K562 (cell line): ENCODE measurements around the gene GSS. TPM values are rescaled to one million over a fixed set of nuclear protein-coding genes. Genes with fewer than 3 reads are reported as not detected.

Experiments
- ATAC-seq: fragments of 200-7000 bp; cut with Tn5 transposase; 3 replicates; pipeline ENCODE4 v1.9.1; 2020; ENCODE audit warnings: moderate library complexity
- BruUV-seq: library from RNA; stranded (reverse); fragments of 400-500 nt; replicated peaks from 2 replicates; lab custom pipeline; 2021; lab: Mats Ljungman, UMichigan
- CTCF ChIA-PET: fragments of 300-600 bp; formaldehyde crosslinking; extraction: SDS; loops from one replicate; lab custom pipeline; 2021; ENCODE audit warnings: low intra/inter-chr PET ratio; lab: Yijun Ruan, JAX
- POLR2A ChIA-PET: fragments of 300-600, 350-650 bp; sonication (Branson Sonifier 250); formaldehyde crosslinking; extraction: SDS; loops from one replicate; lab custom pipeline; 2021; ENCODE audit warnings: antibody characterized with exemption, inconsistent platforms; lab: Yijun Ruan, JAX
- DNase-seq, 4 experiments: peaks; one replicate each; pipeline versions ENCODE4 v3.0.0 to v3.0.0-alpha.2; 2011 to 2018; ENCODE audit warnings: low spot score in 3 of 4, mixed read lengths in 3 of 4; ENCODE audit errors: extremely low read depth in 1 of 4
- FAIRE-seq: peaks from 2 replicates; lab custom pipeline; 2011; peaks lifted over from hg19 to GRCh38; lab: Jason Lieb, UNC
- H2AFZ ChIP-seq: 2 replicates; pipeline ENCODE4 v1.6.0; 2011; ENCODE audit warnings: low read depth, low read length, control low read depth, inconsistent platforms
- H3K27ac ChIP-seq: fragments of 200-600 bp; 3 replicates; pipeline ENCODE4 v1.8.0; 2011; ENCODE audit warnings: low read depth, mild to moderate bottlenecking, control low read depth, inconsistent platforms, low read length, moderate library complexity, mixed read lengths; ENCODE audit errors: extremely low read depth
- H3K27me3 ChIP-seq, 2 experiments: fragments of 300-600 bp in 1 of 2; 2 replicates in 1 of 2; 3 replicates in 1 of 2; pipeline versions ENCODE4 v1.6.0 to v1.8.0; 2011; ENCODE audit warnings: inconsistent platforms in 2 of 2, low read length in 2 of 2, mild to moderate bottlenecking in 1 of 2, mixed read lengths in 1 of 2, moderate library complexity in 1 of 2; ENCODE audit not compliant: control insufficient read depth in 2 of 2, insufficient read depth in 2 of 2
- H3K36me3 ChIP-seq: fragments of 300-600 bp; 3 replicates; pipeline ENCODE4 v1.8.0; 2011; ENCODE audit warnings: mild to moderate bottlenecking, low read length, inconsistent platforms; ENCODE audit not compliant: control insufficient read depth, insufficient read depth
- H3K4me1 ChIP-seq, 2 experiments: fragments of 200-600 bp in 1 of 2; replicated peaks in 1 of 2; 2 replicates in 1 of 2; 3 replicates in 1 of 2; pipeline versions ENCODE4 v1.5.1 to v1.8.0; 2011; ENCODE audit warnings: inconsistent platforms in 2 of 2, low read length in 2 of 2, mild to moderate bottlenecking in 1 of 2, mixed read lengths in 1 of 2, moderate library complexity in 1 of 2; ENCODE audit not compliant: control insufficient read depth in 2 of 2, insufficient read depth in 2 of 2
- H3K4me2 ChIP-seq: 2 replicates; pipeline ENCODE4 v1.6.1; 2011; ENCODE audit warnings: low read length, control low read depth, inconsistent platforms, mixed read lengths; ENCODE audit not compliant: insufficient read depth
- H3K4me3 ChIP-seq: fragments of 200-600 bp; sonication (generic), shearing (Covaris generic); 2 replicates; pipeline ENCODE4 v1.5.1; 2016; ENCODE audit warnings: control low read depth, inconsistent platforms
- H3K79me2 ChIP-seq: fragments of 200-600 bp; 3 replicates; pipeline ENCODE4 v1.8.0; 2011; ENCODE audit warnings: low read length, inconsistent platforms; ENCODE audit not compliant: control insufficient read depth, insufficient read depth
- H3K9ac ChIP-seq, 2 experiments: 2 replicates each; pipeline versions ENCODE4 v1.6.0 to v1.6.1; 2011; ENCODE audit warnings: low read depth in 2 of 2, low read length in 2 of 2, control low read depth in 1 of 2, inconsistent platforms in 1 of 2, mild to moderate bottlenecking in 1 of 2, mixed read lengths in 1 of 2; ENCODE audit not compliant: insufficient read depth in 1 of 2
- H3K9me1 ChIP-seq: one replicate; pipeline ENCODE4 v1.6.0; 2011; ENCODE audit warnings: inconsistent platforms, mild to moderate bottlenecking, low read length, moderate library complexity; ENCODE audit not compliant: control insufficient read depth, insufficient read depth
- H3K9me3 ChIP-seq: replicated peaks from 2 replicates; pipeline ENCODE4 v1.5.1; 2011; ENCODE audit warnings: low read depth, low read length, inconsistent platforms; ENCODE audit not compliant: control insufficient read depth, insufficient read depth
- H4K20me1 ChIP-seq: replicated peaks from 2 replicates; pipeline ENCODE4 v1.6.1; 2011; ENCODE audit warnings: low read length, inconsistent platforms, mixed read lengths; ENCODE audit not compliant: control insufficient read depth, insufficient read depth
- BRF1 ChIP-seq: IDR thresholded peaks from 3 replicates; pipeline ENCODE4 v1.6.1; 2011; ENCODE audit warnings: borderline replicate concordance, mild to moderate bottlenecking; ENCODE audit not compliant: insufficient read length; ENCODE audit errors: extremely low read depth
- POLR2H ChIP-seq: IDR thresholded peaks from 2 replicates; pipeline ENCODE4 v1.6.1; 2016; ENCODE audit warnings: missing genetic modification characterization, low read depth, mild to moderate bottlenecking, control low read depth, missing compliant biosample characterization, moderate library complexity
- SUPT5H ChIP-seq: fragments of 450-650 bp; IDR thresholded peaks from 2 replicates; pipeline ENCODE4 v1.6.1; 2016
- ZNF592 ChIP-seq: fragments of 450-650 bp; IDR thresholded peaks from 2 replicates; pipeline ENCODE4 v1.6.1; 2017; ENCODE audit warnings: antibody characterized with exemption, mild to moderate bottlenecking
- ZNF740 ChIP-seq, 3 experiments: fragments of 200-800 bp in 1 of 3; sonication (Bioruptor generic) in 1 of 3; sonication (generic) in 1 of 3; formaldehyde crosslinking in 1 of 3; IDR thresholded peaks; 2 replicates each; pipeline versions ENCODE4 v1.6.1 to v1.8.0; 2016 to 2022; ENCODE audit warnings: mild to moderate bottlenecking in 2 of 3, missing compliant biosample characterization in 2 of 3, missing genetic modification characterization in 2 of 3, missing genetic modification reagents in 1 of 3
- WGBS: fragments of 100-300 bp; shearing (Covaris generic); methylation state at CpG from one replicate; pipeline ENCODE4 v1.1.6; 2016; ENCODE audit warnings: low coverage, mixed read lengths; ENCODE audit not compliant: insufficient coverage; ENCODE audit errors: missing lambda C conversion rate; 5-methylcytosine and 5-hydroxymethylcytosine counted together
- in situ Hi-C: fragments of 300-500 bp; cut with MboI; formaldehyde crosslinking; loops from 4 replicates; pipeline ENCODE4 v1.15.0; 2018; ENCODE audit warnings: inconsistent platforms, mixed read lengths
- intact Hi-C: fragments of 100-400 bp; cut with micrococcal nuclease; formaldehyde crosslinking; loops from 2 replicates; pipeline ENCODE4 v1.14.2; 2022
- polyA plus RNA-seq, 8 experiments: library from polyadenylated mRNA; depleted of rRNA in 4 of 8; stranded (reverse) in 5 of 8; unstranded in 3 of 8; fragments of >200 nt; fragmentation: Nextera tagmentation in 2 of 8; fragmentation: Illumina TruSeq in 1 of 8; extraction: Ambion mirVana in 2 of 8; extraction: Trizol in 1 of 8; gene quantifications; 2 replicates each; pipeline versions ENCODE4 v1.2.1 to v1.2.3, GENCODE V29; 2011 to 2014; ENCODE audit warnings: inconsistent platforms in 1 of 8, missing spikeins in 1 of 8
- total RNA-seq, 7 experiments: library from RNA; depleted of rRNA in 6 of 7; stranded (reverse); fragments of >200 nt in 6 of 7; fragmentation: Illumina TruSeq in 2 of 7; extraction: Trizol in 2 of 7; gene quantifications; 2 replicates each; pipeline versions ENCODE4 v1.2.1 to v1.2.3, GENCODE V29; 2011 to 2021; ENCODE audit warnings: low replicate concordance in 1 of 7

The GSS gene
- total and polyA plus RNA-seq, 9 of the 15 experiments (the other 6 are each of a cell fraction or from before 2014, with no cell fraction given): 18.4 to 165 (median 89.4) TPM

DNA sequence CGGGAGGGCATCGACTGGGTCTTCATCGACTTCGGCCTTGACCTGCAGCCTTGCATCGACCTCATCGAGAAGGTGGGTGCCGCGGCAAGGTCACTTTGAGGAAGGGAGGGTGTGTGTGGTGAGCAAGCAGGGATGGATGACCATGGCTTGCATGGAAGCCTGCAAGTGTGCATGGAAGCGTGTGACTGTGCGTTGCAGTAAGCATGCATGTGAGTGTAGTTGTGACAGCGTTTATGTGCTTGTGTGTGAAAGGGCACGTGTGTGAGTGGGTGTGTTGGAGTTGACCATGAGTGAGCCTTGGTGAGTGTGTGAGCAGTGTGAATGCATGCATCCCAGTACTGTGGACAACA is 32.6 kb upstream of the GSS start (continued):
- TF ChIP-seq SUPT5H: peak; percentile 40; the same call in 1 of the 2 replicates
- TF ChIP-seq BRF1: no peak

DNA sequence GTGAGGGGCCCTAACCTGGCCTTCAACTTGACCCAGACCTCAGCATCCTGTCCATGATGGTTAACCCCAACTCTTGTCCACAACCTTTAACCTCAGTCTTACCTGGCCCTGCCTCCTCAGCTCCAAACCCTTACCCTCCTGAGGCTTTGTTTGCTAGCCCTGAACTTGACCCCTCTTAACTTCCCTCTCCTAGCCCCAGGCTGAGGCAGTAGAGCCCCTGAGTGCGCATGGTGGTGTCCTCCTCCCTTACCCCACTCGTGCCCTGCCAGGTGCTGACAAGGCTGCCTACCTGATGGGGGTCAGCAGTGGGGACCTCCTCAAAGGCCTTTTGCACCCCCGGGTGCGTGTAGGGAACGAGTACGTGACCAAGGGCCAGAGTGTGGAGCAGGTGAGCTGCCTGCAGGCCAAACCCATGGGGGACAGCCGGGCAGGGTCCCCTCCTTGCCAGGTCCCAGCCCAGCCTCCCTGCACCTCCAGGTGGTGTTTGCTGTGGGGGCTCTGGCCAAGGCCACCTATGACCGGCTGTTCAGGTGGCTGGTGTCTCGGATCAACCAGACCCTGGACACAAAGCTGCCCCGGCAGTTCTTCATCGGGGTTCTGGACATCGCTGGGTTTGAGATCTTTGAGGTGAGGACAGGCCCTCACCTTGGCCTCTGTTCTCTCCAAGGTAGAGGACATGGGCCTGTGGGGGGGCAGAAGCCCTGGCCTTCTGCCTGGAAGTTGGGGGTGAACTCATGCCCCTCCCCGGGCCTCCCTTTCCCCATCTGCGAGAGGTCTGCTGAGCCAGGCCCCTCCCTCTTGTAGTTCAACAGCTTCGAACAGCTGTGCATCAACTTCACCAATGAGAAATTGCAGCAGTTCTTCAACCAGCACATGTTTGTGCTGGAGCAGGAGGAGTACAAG is 31.9 kb upstream of the GSS start:
- H3K4me1 ChIP-seq: peaks cover 0 to 42% of the 10 kb centered on the region in 2 experiments; a peak in 3 of 5 replicates
- H3K9me1 ChIP-seq: no peaks in the 10 kb centered on the region
- no TSS peak for BruUV-seq
- H3K4me3 ChIP-seq: no peak overlapping the region
- in situ Hi-C loops (no loop called here), intact Hi-C loops (no loop called here)
- ChIA-PET CTCF (no interaction called here), POLR2A (interaction anchor here (0.6 to 1.4 kb wide), 4 partner anchors 14 to 822 kb away, joined by 3 to 5 read pairs (median 4); no protein-coding TSS in a partner anchor)
- ATAC-seq (no peak), FAIRE-seq (no peak), DNase-seq (no peak)
- H4K20me1 ChIP-seq: peaks cover 4% of the 10 kb centered on the region; the same call in 1 of the 2 replicates
- no peaks in the 10 kb centered on the region; the same call in 2 of the 3 replicates for H3K36me3 ChIP-seq
- no peak overlapping the region for H3K4me2 ChIP-seq
- H3K27me3 ChIP-seq: no peaks in the 10 kb centered on the region
- WGBS: 56% methylated on average over 13 of the region's 15 CpGs
- H3K9me3 ChIP-seq: no peaks in the 10 kb centered on the region
- no peaks in the 10 kb centered on the region for H3K79me2 ChIP-seq
- H2AFZ ChIP-seq: no peak overlapping the region
- H3K27ac ChIP-seq: no peak overlapping the region
- TF ChIP-seq ZNF740 (CRISPR knock-in tag; IDR thresholded peaks at IDR 0.05) (peak; percentile 14; the same call in 1 of the 2 replicates), ZNF740 (tag; IDR thresholded peaks at IDR 0.05) (no peak), ZNF592 (no peak), POLR2H (tag) (peak; percentile 41; the same call in 1 of the 2 replicates)
- H3K9ac ChIP-seq: peak overlapping the region in 1 of 2 experiments; percentile 43; a peak in 2 of 4 replicates
